EH (cell line): ENCODE results near the gene FKRP.

ENCODE experiments used
- DNase-seq: peaks from one replicate; pipeline ENCODE4 v3.0.0-alpha.2; 2015; ENCODE audit warnings: low read depth

The FKRP gene

GRCh38 chr19:46732172-46732938, 13.5 kb upstream of the FKRP start:
- DNase-seq: no peak

- DNase-seq: peak; percentile 51
Observed at GRCh38 chr19:46732966-46733689, 12.7 kb upstream of the FKRP start.

GRCh38 chr19:46733690-46734292, 12.1 kb upstream of the FKRP start:
- DNase-seq: no peak

- DNase-seq: peak; percentile 55
Observed at GRCh38 chr19:46736531-46737297, 9.1 kb upstream of the FKRP start.

GRCh38 chr19:46737298-46737654, 8.6 kb upstream of the FKRP start:
- DNase-seq: no peak

GRCh38 chr19:46737761-46738171, 8.1 kb upstream of the FKRP start:
- DNase-seq: no peak

- DNase-seq: no peak
Observed at GRCh38 chr19:46739290-46739771, 6.5 kb upstream of the FKRP start.

- no peak for DNase-seq
Observed at GRCh38 chr19:46741447-46741846, 4.4 kb upstream of the FKRP start.

GRCh38 chr19:46742926-46743480, 2.9 kb upstream of the FKRP start:
- no peak for DNase-seq

- no peak for DNase-seq
Observed at GRCh38 chr19:46744005-46744691, 1.7 kb upstream of the FKRP start.

- no peak for DNase-seq
Observed at GRCh38 chr19:46745030-46745429, 827 bp upstream of the FKRP start.

- peak; percentile 59 for DNase-seq
Observed at GRCh38 chr19:46746281-46747057, 612 bp downstream of the FKRP start, which contains the start of gene STRN4. Gene STRN4, minus strand, starts transcription at chr19:46746450. Its CDS starts 20 bp downstream, at chr19:46746430.

- peak; percentile 61 for DNase-seq
Observed at GRCh38 chr19:46748325-46749109, 2.7 kb downstream of the FKRP start.

GRCh38 chr19:46753420-46754155, 7.7 kb downstream of the FKRP start:
- peak; percentile 52 for DNase-seq

GRCh38 chr19:46755077-46755852, 9.4 kb downstream of the FKRP start:
- peak; percentile 81 for DNase-seq

GRCh38 chr19:46755853-46756543, 10.1 kb downstream of the FKRP start:
- no peak for DNase-seq

GRCh38 chr19:46756544-46756888, 10.7 kb downstream of the FKRP start:
- DNase-seq: no peak

- no peak for DNase-seq
Observed at GRCh38 chr19:46759206-46759605, 13.3 kb downstream of the FKRP start.
